BE2C (cell line): ENCODE measurements around the gene CBLB.

Experiments used
- DNase-seq: peaks from one replicate; pipeline ENCODE4 v3.0.0-alpha.2; 2020
- H3K27me3 ChIP-seq: fragments of 250-450 bp; sonication (Bioruptor Pico); 2 replicates; pipeline ENCODE4 v1.5.1; 2020; ENCODE audit warnings: mild to moderate bottlenecking
- H3K36me3 ChIP-seq: fragments of 250-450 bp; sonication (Bioruptor Pico); 2 replicates; pipeline ENCODE4 v1.5.1; 2020; ENCODE audit warnings: mild to moderate bottlenecking
- H3K4me1 ChIP-seq: fragments of 250-450 bp; sonication (Bioruptor Pico); 2 replicates; pipeline ENCODE4 v1.5.1; 2020
- H3K4me3 ChIP-seq: 2 replicates; pipeline ENCODE4 v1.5.1; 2011; ENCODE audit warnings: low read depth, low read length
- H3K9me3 ChIP-seq: fragments of 250-450 bp; sonication (Bioruptor Pico); 2 replicates; pipeline ENCODE4 v1.5.1; 2020
- TF ChIP-seq, protein P1 (sequence below): IDR thresholded peaks from 2 replicates; pipeline ENCODE4 v1.5.1; 2012; ENCODE audit warnings: mild to moderate bottlenecking, low read depth, low read length

Gene CBLB

DNA sequence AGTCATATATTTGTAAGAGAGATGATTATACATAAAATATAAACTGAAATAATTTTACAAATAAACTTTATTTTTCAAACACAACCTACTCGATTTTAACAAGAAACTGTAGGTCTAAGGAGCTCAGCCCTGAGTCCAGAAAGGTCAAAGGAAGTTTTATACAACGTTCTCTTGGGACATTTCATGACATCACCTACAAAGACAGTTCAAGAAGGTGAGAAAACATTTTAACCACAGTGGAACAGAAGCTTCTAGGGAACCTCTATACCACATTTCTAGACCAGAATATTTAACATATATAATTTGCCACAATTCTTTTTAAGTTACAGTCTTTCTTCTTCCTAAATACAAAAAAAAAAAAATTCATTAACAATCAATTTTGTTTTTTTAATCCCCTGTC lies 40.1 kb downstream of the CBLB start:
- Histone ChIP-seq H3K27me3 (no peaks in the 10 kb centered on the region), H3K36me3 (peaks cover 5% of the 10 kb centered on the region), H3K4me3 (no peak overlapping the region), H3K9me3 (no peaks in the 10 kb centered on the region), H3K4me1 (peaks cover 5% of the 10 kb centered on the region)
- TF ChIP-seq, protein P1, sequence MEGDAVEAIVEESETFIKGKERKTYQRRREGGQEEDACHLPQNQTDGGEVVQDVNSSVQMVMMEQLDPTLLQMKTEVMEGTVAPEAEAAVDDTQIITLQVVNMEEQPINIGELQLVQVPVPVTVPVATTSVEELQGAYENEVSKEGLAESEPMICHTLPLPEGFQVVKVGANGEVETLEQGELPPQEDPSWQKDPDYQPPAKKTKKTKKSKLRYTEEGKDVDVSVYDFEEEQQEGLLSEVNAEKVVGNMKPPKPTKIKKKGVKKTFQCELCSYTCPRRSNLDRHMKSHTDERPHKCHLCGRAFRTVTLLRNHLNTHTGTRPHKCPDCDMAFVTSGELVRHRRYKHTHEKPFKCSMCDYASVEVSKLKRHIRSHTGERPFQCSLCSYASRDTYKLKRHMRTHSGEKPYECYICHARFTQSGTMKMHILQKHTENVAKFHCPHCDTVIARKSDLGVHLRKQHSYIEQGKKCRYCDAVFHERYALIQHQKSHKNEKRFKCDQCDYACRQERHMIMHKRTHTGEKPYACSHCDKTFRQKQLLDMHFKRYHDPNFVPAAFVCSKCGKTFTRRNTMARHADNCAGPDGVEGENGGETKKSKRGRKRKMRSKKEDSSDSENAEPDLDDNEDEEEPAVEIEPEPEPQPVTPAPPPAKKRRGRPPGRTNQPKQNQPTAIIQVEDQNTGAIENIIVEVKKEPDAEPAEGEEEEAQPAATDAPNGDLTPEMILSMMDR: no peak
- DNase-seq: no peak

DNA sequence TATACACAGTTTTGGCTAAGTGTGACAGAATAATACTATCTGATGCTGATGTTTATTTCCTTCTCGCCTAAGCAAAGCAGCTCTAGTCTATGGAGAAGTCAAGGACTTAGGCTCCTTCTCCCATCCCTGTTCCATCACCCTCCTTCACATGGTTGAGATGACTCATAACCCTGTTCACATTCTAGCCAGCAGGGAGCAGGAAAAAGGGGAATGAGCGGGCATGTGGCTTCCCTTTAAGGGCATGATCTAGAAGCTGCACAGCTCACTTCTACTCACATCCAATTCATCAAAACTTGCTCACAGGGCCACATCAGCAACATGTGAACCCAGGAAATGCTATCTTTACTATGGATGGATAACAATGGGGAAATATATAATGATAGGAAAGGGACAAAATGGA lies 40.9 kb downstream of the CBLB start:
- Histone ChIP-seq H3K4me3 (no peak overlapping the region), H3K27me3 (no peaks in the 10 kb centered on the region), H3K4me1 (peaks cover 5% of the 10 kb centered on the region), H3K36me3 (peaks cover 10% of the 10 kb centered on the region), H3K9me3 (no peaks in the 10 kb centered on the region; the same call in 1 of the 2 replicates)
- TF ChIP-seq, protein P1: peak; percentile 47
- DNase-seq: peak; percentile 41

DNA sequence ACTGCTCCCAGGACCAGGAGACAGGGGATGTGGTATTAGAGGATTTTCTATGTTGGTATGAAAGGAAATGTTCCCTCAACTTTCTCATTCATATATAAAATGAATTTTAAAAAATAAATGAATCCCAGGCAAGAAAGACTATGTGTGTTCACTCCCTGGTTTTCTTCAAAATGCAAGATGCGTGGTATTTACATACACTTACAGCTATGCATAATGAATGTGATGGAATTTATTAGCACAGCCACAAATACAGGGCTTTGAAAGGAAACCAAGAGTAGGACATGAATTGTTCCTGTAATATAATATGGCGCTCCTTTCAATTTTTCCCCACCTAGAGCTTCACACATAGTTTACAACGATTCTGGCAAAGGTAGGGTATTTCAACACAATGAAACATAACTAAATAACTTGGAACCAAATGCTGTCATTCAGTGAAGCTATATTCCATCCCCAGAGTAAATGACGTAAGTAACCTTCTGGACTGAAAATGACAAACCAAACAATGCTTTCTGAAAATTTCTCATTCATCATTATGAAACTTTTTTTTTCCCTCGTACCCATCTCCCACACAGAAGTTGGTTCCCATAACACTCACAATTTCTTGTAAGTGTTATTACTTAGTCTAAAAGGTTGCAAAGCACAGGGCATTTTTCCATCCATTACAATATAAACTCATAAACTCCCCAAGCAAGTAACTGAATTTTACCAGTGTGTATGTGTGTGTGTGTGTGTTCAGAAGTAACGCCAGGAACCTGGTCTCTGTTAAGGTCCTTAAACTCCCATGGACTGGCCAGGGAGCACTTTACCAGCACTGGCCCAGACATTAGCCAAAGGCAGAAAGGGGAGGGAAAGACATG lies 41.8 kb downstream of the CBLB start:
- no peak for DNase-seq
- H3K4me1 ChIP-seq: peaks cover 5% of the 10 kb centered on the region
- no peaks in the 10 kb centered on the region; the same call in 1 of the 2 replicates for H3K9me3 ChIP-seq
- TF ChIP-seq, protein P1: no peak
- H3K36me3 ChIP-seq: peaks cover 10% of the 10 kb centered on the region
- H3K4me3 ChIP-seq: no peak overlapping the region
- H3K27me3 ChIP-seq: no peaks in the 10 kb centered on the region

DNA sequence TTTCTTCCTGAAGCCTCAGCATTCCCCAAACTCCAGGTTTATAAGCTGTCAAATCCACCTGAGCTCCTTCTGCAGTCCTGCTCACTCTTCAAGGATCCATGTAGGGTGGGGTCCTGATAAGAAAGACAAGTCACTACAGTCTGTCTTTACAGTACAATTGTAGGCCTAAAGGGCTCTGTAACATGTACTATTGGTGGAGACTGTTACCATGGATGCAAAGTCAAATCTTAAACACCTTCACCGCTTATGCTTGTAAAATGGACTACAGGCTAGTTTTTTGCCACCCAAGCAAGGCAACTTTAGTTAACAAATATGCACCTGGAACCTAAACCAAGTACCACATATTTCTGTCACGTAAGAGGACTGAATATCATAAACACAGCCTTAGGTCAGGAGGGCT lies 44.7 kb downstream of the CBLB start:
- TF ChIP-seq, protein P1: no peak
- DNase-seq: no peak
- no peaks in the 10 kb centered on the region for H3K27me3 ChIP-seq
- H3K4me3 ChIP-seq: no peak overlapping the region
- H3K9me3 ChIP-seq: no peaks in the 10 kb centered on the region; the same call in 1 of the 2 replicates
- peaks cover 5% of the 10 kb centered on the region for H3K4me1 ChIP-seq
- peaks cover 10% of the 10 kb centered on the region for H3K36me3 ChIP-seq

DNA sequence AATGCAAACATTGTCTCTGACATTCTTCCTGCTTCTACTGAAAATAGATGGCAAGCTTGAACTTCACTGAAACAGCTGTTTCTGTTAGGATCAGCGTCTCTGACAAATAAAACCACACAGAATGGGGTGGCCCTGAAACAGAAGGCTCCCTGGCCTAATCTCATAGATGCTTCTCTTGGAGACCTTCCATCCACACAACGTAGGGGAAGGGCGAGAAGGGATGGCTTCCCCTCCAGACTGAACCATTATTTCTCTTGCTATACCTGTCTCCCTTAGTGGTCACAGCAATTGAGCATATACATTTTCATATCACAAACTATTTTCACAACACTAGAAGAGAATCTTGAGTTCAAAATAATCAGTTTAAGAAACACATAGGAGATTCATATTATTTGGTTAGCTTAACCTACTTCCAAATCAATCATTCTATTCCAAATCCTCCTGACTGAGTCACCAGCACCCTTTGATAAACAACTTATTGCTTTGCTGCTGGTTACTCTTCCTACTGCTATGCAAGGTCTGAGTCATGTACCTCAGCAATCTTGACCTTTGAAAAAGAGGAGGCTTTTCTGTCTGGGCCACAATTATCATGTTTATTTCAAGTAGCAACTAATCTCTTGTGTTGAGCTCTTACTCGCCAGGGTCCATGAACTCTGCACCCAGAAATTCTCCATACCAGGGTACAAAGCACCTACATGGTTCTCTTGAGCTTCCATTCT lies 45.5 kb downstream of the CBLB start:
- no peaks in the 10 kb centered on the region; the same call in 1 of the 2 replicates for H3K9me3 ChIP-seq
- no peak for DNase-seq
- H3K36me3 ChIP-seq: peaks cover 10% of the 10 kb centered on the region
- TF ChIP-seq, protein P1: no peak
- H3K4me1 ChIP-seq: peaks cover 5% of the 10 kb centered on the region
- no peaks in the 10 kb centered on the region for H3K27me3 ChIP-seq
- H3K4me3 ChIP-seq: no peak overlapping the region
